ENCODE data around the gene HSPA1B.

The HSPA1B gene

GRCh38 chr6:31806470-31807272 lies 20.9 kb upstream of the HSPA1B start, which contains the start of gene LSM2 (continued):
- TF ChIP-seq WT1 (tag by site-specific recombination; IDR thresholded peaks at IDR 0.05), result peak; percentile 45; the same call in 1 of the 2 replicates
- peak; percentile 70; the same call in 1 of the 2 replicates for TF ChIP-seq YY1 (tag by site-specific recombination; IDR thresholded peaks at IDR 0.05)
- no peak for TF ChIP-seq ZNF169 (tag by site-specific recombination; IDR thresholded peaks at IDR 0.05)
- TF ChIP-seq SP3 (tag by site-specific recombination; IDR thresholded peaks at IDR 0.05), result peak; percentile 60; the same call in 1 of the 2 replicates
- TF ChIP-seq ZNF580 (tag by site-specific recombination; IDR thresholded peaks at IDR 0.05), result peak; percentile 73; the same call in 1 of the 2 replicates
- TF ChIP-seq OVOL3 (tag by site-specific recombination; IDR thresholded peaks at IDR 0.05), result no peak
- peak; percentile 70 for TF ChIP-seq ZNF366 (tag by site-specific recombination; conservative IDR thresholded peaks at IDR 0.05)
- TF ChIP-seq ZNF645 (tag by site-specific recombination; IDR thresholded peaks at IDR 0.05), result no peak
- TF ChIP-seq ZNF701 (tag by site-specific recombination; IDR thresholded peaks at IDR 0.05), result no peak
- TF ChIP-seq PRDM6 (tag by site-specific recombination; IDR thresholded peaks at IDR 0.05), result no peak
- TF ChIP-seq MEIS1 (CRISPR knock-in tag; IDR thresholded peaks at IDR 0.05; ENCODE audit: borderline replicate concordance), result no peak
- no peak for TF ChIP-seq ZSCAN30 (tag by site-specific recombination; IDR thresholded peaks at IDR 0.05)
- peak; percentile 83 for TF ChIP-seq ZBTB17 (tag by site-specific recombination; IDR thresholded peaks at IDR 0.05)
- no peak for TF ChIP-seq ZNF138 (tag by site-specific recombination; IDR thresholded peaks at IDR 0.05; ENCODE audit: borderline replicate concordance)
- TF ChIP-seq MZF1 (tag by site-specific recombination; IDR thresholded peaks at IDR 0.05; ENCODE audit: borderline replicate concordance), result no peak
- TF ChIP-seq KLF17 (tag by site-specific recombination; IDR thresholded peaks at IDR 0.05), result peak; percentile 50; the same call in 1 of the 2 replicates
- TF ChIP-seq ZNF707 (tag by site-specific recombination; IDR thresholded peaks at IDR 0.05), result no peak
- peak; percentile 57; the same call in 1 of the 2 replicates for TF ChIP-seq ZNF610 (tag by site-specific recombination; IDR thresholded peaks at IDR 0.05; ENCODE audit: borderline replicate concordance)
- TF ChIP-seq PATZ1 (tag by site-specific recombination; IDR thresholded peaks at IDR 0.05), result peak; percentile 81
- TF ChIP-seq ZNF433 (tag by site-specific recombination; IDR thresholded peaks at IDR 0.05; ENCODE audit: low read depth), result no peak
- TF ChIP-seq ZNF362 (tag by site-specific recombination; IDR thresholded peaks at IDR 0.05), result no peak
- TF ChIP-seq ZNF112 (tag by site-specific recombination; IDR thresholded peaks at IDR 0.05), result no peak
- 0 out of 2 replicates have a peak, but pooled peaks have one; percentile 23 for TF ChIP-seq ZBTB7A (tag by site-specific recombination; IDR thresholded peaks at IDR 0.05; ENCODE audit: low read depth)
- no peak for TF ChIP-seq ZBTB49 (tag by site-specific recombination; IDR thresholded peaks at IDR 0.05; ENCODE audit: low read depth)
- TF ChIP-seq ZNF350 (tag by site-specific recombination; IDR thresholded peaks at IDR 0.05), result no peak
